Caco-2 (cell line): ENCODE data around the gene MBNL2. TPM values are rescaled to one million over a fixed set of nuclear protein-coding genes. Genes with fewer than 3 reads are reported as not detected.

Experiments
- Bru-seq: library from RNA; stranded (reverse); fragments of 400-500 nt; gene quantifications from one replicate; lab custom pipeline; 2021; lab: Mats Ljungman, UMichigan
- BruChase-seq, 2 experiments: library from RNA; stranded (reverse); fragments of 400-500 nt; gene quantifications; one replicate each; lab custom pipeline; 2021; lab: Mats Ljungman, UMichigan
- BruUV-seq: library from RNA; stranded (reverse); fragments of 400-500 nt; replicated peaks from 2 replicates; lab custom pipeline; 2021; lab: Mats Ljungman, UMichigan
- CTCF ChIA-PET: fragments of 300-600 bp; sonication (Branson Sonifier 250); formaldehyde crosslinking; loops from one replicate; lab custom pipeline; 2022; ENCODE audit warnings: antibody characterized with exemption; lab: Charles Lee
- POLR2A ChIA-PET: fragments of 300-600 bp; sonication (Branson Sonifier 250); formaldehyde crosslinking; loops from one replicate; lab custom pipeline; 2022; ENCODE audit warnings: antibody characterized with exemption; lab: Charles Lee
- DNase-seq, 2 experiments: peaks; one replicate each; pipeline versions ENCODE4 v3.0.0 to v3.0.0-alpha.2; 2020 to 2022
- H3K27me3 ChIP-seq: replicated peaks from 2 replicates; pipeline ENCODE4 v1.6.0; 2011; ENCODE audit warnings: low read length; ENCODE audit not compliant: control insufficient read depth, insufficient read depth
- H3K36me3 ChIP-seq: 2 replicates; pipeline ENCODE4 v1.5.1; 2011; ENCODE audit warnings: low read length; ENCODE audit not compliant: control insufficient read depth, insufficient read depth
- H3K4me1 ChIP-seq: fragments of 250-450 bp; sonication (Bioruptor Pico); 2 replicates; pipeline ENCODE4 v1.5.1; 2020; ENCODE audit warnings: mild to moderate bottlenecking
- H3K4me3 ChIP-seq: 2 replicates; pipeline ENCODE4 v1.5.1; 2011; ENCODE audit warnings: low read depth, mild to moderate bottlenecking, control low read depth, low read length
- H3K9me3 ChIP-seq: fragments of 250-450 bp; sonication (Bioruptor Pico); 2 replicates; pipeline ENCODE4 v1.5.1; 2020; ENCODE audit warnings: mild to moderate bottlenecking, moderate library complexity
- H3K27ac Mint-ChIP-seq: one replicate; pipeline ENCODE4 v1.8.0; 2022; ENCODE audit warnings: mixed read lengths; ENCODE audit not compliant: unreplicated experiment
- H3K27me3 Mint-ChIP-seq: one replicate; pipeline ENCODE4 v1.8.0; 2022; ENCODE audit warnings: mixed read lengths; ENCODE audit not compliant: insufficient read depth, unreplicated experiment
- H3K36me3 Mint-ChIP-seq: one replicate; pipeline ENCODE4 v1.8.0; 2022; ENCODE audit warnings: mild to moderate bottlenecking, mixed read lengths; ENCODE audit not compliant: insufficient read depth, unreplicated experiment
- H3K4me1 Mint-ChIP-seq: one replicate; pipeline ENCODE4 v1.8.0; 2022; ENCODE audit warnings: low read depth, mixed read lengths; ENCODE audit not compliant: unreplicated experiment
- H3K4me3 Mint-ChIP-seq: one replicate; pipeline ENCODE4 v1.8.0; 2022; ENCODE audit warnings: mild to moderate bottlenecking, moderate library complexity, mixed read lengths; ENCODE audit not compliant: unreplicated experiment
- H3K9me3 Mint-ChIP-seq: one replicate; pipeline ENCODE4 v1.8.0; 2022; ENCODE audit warnings: mixed read lengths; ENCODE audit not compliant: unreplicated experiment
- intact Hi-C: fragments of 100-400 bp; cut with micrococcal nuclease; formaldehyde crosslinking; loops from one replicate; pipeline ENCODE4 v1.10.0; 2022; ENCODE audit not compliant: unreplicated experiment
- long read RNA-seq: library from polyadenylated mRNA; stranded (forward); transcript quantifications from one replicate; pipeline ENCODE4 v2.0.0, GENCODE V29; 2022
- total RNA-seq: library from RNA; stranded (reverse); gene quantifications from 2 replicates; pipeline ENCODE4 v1.2.3, GENCODE V29; 2022
- TF ChIP-seq, protein P1 (sequence below), 2 experiments: fragments of 200-600 bp in 1 of 2; IDR thresholded peaks; 1 replicate in 1 of 2; 2 replicates in 1 of 2; pipeline versions ENCODE4 v1.5.1 to v1.8.0; 2011 to 2022; ENCODE audit warnings: antibody characterized with exemption in 1 of 2, control low read depth in 1 of 2, inconsistent platforms in 1 of 2, low read depth in 1 of 2, low read length in 1 of 2, mild to moderate bottlenecking in 1 of 2, moderate library complexity in 1 of 2; ENCODE audit not compliant: insufficient read depth in 1 of 2, severe bottlenecking in 1 of 2, unreplicated experiment in 1 of 2

Gene MBNL2, protein sequence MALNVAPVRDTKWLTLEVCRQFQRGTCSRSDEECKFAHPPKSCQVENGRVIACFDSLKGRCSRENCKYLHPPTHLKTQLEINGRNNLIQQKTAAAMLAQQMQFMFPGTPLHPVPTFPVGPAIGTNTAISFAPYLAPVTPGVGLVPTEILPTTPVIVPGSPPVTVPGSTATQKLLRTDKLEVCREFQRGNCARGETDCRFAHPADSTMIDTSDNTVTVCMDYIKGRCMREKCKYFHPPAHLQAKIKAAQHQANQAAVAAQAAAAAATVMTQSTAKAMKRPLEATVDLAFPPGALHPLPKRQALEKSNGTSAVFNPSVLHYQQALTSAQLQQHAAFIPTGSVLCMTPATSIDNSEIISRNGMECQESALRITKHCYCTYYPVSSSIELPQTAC
- total RNA-seq (41.6 TPM in 2 replicates), Bru-seq, nascent RNA (percentile 91 among the genes with signal in this experiment), BruChase-seq, experiment 1, labeled RNA remaining after a 2-hour chase (percentile 80 among the genes with signal in this experiment), BruChase-seq, experiment 2, labeled RNA remaining after a 6-hour chase (percentile 74 among the genes with signal in this experiment)
- long read RNA-seq, full-length matches to known transcripts = 2 of 49 reads
- long read RNA-seq, partial matches to known transcripts = 5 of 49 reads
- long read RNA-seq, other reads (novel, unspliced or antisense) = 42 of 49 reads

DNA sequence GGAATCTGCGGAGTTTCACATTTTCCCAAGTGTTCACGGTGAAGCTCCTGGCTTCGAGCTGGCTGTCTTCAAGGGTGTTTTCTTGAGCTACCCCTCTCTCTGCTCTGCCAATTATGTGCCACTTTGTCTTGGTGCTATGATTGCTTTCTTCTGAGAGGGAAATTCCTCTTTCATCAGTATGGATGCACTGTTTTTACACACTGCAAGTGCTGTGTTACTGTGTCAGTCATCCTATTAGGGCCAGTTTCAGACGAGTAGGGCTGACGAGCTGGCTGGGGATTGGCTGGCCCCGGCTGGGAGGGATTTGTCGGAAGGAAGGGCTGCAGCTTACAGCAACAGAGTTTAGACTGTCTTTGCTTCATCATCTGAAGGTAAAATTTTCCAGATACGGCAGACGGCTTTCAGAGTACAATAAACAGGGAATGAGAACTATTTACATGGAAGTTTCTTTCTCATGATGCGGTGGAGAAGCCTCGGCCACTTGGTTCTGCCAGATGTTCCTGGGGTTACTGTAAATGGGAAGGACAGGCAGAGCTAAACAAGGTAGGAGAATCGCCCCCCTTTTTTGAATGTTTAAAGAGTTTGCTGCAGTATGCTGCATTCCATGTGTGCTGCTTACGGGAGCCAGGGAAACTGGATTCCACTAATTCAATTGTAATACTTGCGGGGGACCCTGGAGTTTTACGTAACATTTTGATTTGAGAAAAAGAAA, at the start of gene MBNL2:
Gene MBNL2, plus strand, starts transcription at position 345 of the 712 bp plus-strand sequence. CDS start 53,903 bp downstream, outside the sequence.
- no peaks in the 10 kb centered on the region for H3K27me3 Mint-ChIP-seq
- peak within 1 kb of the TSS; percentile 89 for H3K27ac Mint-ChIP-seq

DNA sequence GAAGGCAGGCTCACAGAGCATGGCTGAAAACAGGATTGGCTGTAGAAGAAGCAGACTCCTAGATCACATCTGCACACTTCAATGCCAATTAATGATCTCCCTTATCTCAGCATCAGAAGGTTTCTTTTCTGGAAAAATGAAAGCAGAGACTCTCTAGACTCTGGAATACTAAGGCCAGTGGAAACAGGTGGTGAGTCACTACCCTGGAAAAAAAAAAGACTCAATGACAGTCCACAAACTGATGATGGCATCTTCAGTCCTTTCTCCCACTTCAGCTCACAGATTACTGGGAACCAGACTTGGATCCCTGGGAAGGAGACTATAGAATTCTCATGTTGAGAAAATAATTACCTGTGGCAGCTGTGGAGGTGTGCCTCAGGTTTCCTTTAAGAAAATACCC, 47.5 kb upstream of the MBNL2 start:
- H3K27ac Mint-ChIP-seq = no peak overlapping the region
- no peak overlapping the region for H3K4me3 Mint-ChIP-seq
- intact Hi-C loops = no loop called here
- peaks cover 9% of the 10 kb centered on the region for H3K9me3 Mint-ChIP-seq
- peaks cover 17% of the 10 kb centered on the region for H3K4me1 ChIP-seq
- no peaks in the 10 kb centered on the region for H3K36me3 Mint-ChIP-seq
- POLR2A ChIA-PET = no interaction called here
- no peak overlapping the region for H3K4me3 ChIP-seq
- peaks cover 15% of the 10 kb centered on the region for H3K4me1 Mint-ChIP-seq
- no peaks in the 10 kb centered on the region for H3K27me3 Mint-ChIP-seq
- BruUV-seq = no TSS peak
- H3K27me3 ChIP-seq = no peaks in the 10 kb centered on the region
- H3K9me3 ChIP-seq = no peaks in the 10 kb centered on the region
- CTCF ChIA-PET = no interaction called here
- no peaks in the 10 kb centered on the region for H3K36me3 ChIP-seq
- TF ChIP-seq, protein P1, sequence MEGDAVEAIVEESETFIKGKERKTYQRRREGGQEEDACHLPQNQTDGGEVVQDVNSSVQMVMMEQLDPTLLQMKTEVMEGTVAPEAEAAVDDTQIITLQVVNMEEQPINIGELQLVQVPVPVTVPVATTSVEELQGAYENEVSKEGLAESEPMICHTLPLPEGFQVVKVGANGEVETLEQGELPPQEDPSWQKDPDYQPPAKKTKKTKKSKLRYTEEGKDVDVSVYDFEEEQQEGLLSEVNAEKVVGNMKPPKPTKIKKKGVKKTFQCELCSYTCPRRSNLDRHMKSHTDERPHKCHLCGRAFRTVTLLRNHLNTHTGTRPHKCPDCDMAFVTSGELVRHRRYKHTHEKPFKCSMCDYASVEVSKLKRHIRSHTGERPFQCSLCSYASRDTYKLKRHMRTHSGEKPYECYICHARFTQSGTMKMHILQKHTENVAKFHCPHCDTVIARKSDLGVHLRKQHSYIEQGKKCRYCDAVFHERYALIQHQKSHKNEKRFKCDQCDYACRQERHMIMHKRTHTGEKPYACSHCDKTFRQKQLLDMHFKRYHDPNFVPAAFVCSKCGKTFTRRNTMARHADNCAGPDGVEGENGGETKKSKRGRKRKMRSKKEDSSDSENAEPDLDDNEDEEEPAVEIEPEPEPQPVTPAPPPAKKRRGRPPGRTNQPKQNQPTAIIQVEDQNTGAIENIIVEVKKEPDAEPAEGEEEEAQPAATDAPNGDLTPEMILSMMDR (IDR thresholded peaks at IDR 0.05; ENCODE audit: insufficient read depth in 1 of 2, low read depth in 1 of 2, low read length in 1 of 2, severe bottlenecking in 1 of 2, unreplicated experiment in 1 of 2) = no peak
- no peak for DNase-seq

More for the DNA sequence above, at the start of gene MBNL2:
- peaks cover 40% of the 10 kb centered on the region for H3K4me1 Mint-ChIP-seq
- Histone ChIP-seq H3K4me1 (peaks cover 43% of the 10 kb centered on the region), H3K4me3 (peak within 1 kb of the TSS; percentile 51), H3K9me3 (no peaks in the 10 kb centered on the region), H3K36me3 (no peaks in the 10 kb centered on the region), H3K27me3 (no peaks in the 10 kb centered on the region)
- intact Hi-C loops = loop anchor here (1.0 to 2.0 kb wide), 7 partner anchors 22 to 137 kb away; no protein-coding TSS in a partner anchor
- DNase-seq = peak; percentile 91 to 92
- peaks cover 17% of the 10 kb centered on the region for H3K36me3 Mint-ChIP-seq
- TF ChIP-seq, protein P1 (IDR thresholded peaks at IDR 0.05; ENCODE audit: insufficient read depth in 1 of 2, low read depth in 1 of 2, low read length in 1 of 2, severe bottlenecking in 1 of 2, unreplicated experiment in 1 of 2) = no peak
- ChIA-PET CTCF (interaction anchor here (0.5 to 3.8 kb wide), 8 partner anchors 8 to 211 kb away, joined by 3 to 38 read pairs (median 4); no protein-coding TSS in a partner anchor), POLR2A (interaction anchor here (0.8 to 1.8 kb wide), 4 partner anchors 36 to 122 kb away, joined by 3 to 7 read pairs (median 4); no protein-coding TSS in a partner anchor)
- H3K9me3 Mint-ChIP-seq = peaks cover 8% of the 10 kb centered on the region
- BruUV-seq = no TSS peak
- peak within 1 kb of the TSS; percentile 95 for H3K4me3 Mint-ChIP-seq

DNA sequence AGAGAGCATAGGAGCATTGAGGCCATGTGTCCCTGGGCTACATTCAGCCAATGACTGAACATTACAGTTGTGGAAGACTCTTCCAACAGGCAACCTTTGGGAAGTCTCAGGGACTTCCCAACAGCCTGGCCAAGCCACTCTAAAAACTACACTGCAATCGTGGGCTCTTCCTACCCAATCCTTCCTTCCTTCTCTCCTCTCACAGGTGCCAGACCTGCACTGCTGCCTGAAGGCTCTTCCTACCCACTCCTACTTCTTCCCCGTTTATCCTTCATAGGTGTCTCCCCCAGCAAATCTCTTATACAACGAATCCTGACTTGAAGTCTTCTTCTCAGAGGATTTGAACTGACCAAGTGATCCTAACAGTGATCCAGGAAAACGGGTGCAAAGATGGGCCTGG, 47.1 kb upstream of the MBNL2 start:
- POLR2A ChIA-PET = no interaction called here
- no peaks in the 10 kb centered on the region for H3K27me3 Mint-ChIP-seq

More for the DNA sequence above, 47.1 kb upstream of the MBNL2 start:
- Mint-ChIP-seq H3K27ac (no peak overlapping the region), H3K36me3 (no peaks in the 10 kb centered on the region), H3K9me3 (peaks cover 13% of the 10 kb centered on the region), H3K4me1 (peaks cover 19% of the 10 kb centered on the region), H3K4me3 (no peak overlapping the region)
- CTCF ChIA-PET = no interaction called here
- no peak for DNase-seq
- Histone ChIP-seq H3K4me1 (peaks cover 21% of the 10 kb centered on the region), H3K4me3 (no peak overlapping the region), H3K36me3 (no peaks in the 10 kb centered on the region), H3K27me3 (no peaks in the 10 kb centered on the region), H3K9me3 (no peaks in the 10 kb centered on the region)
- intact Hi-C loops = no loop called here
- BruUV-seq = no TSS peak
- TF ChIP-seq, protein P1 (IDR thresholded peaks at IDR 0.05; ENCODE audit: insufficient read depth in 1 of 2, low read depth in 1 of 2, low read length in 1 of 2, severe bottlenecking in 1 of 2, unreplicated experiment in 1 of 2) = no peak
